GM12878 (cell line): ENCODE data around the gene TNFSF8. TPM values are rescaled to one million over a fixed set of nuclear protein-coding genes. Genes with fewer than 3 reads are reported as not detected.

Experiments
- polyA plus RNA-seq, 11 experiments: library from polyadenylated mRNA; depleted of rRNA in 4 of 11; unstranded in 6 of 11; stranded (reverse) in 5 of 11; fragments of >200 nt; fragmentation: Nextera tagmentation in 4 of 11; fragmentation: Illumina TruSeq in 1 of 11; extraction: Ambion mirVana in 4 of 11; extraction: Trizol in 1 of 11; gene quantifications; 1 replicate in 1 of 11; 2 replicates in 10 of 11; pipeline versions ENCODE4 v1.2.1 to v1.2.3, GENCODE V29; 2011 to 2016; ENCODE audit warnings: inconsistent platforms in 2 of 11, missing spikeins in 2 of 11, low read depth in 1 of 11
- total RNA-seq, 4 experiments: library from RNA; depleted of rRNA in 3 of 4; stranded (reverse); fragments of >200 nt in 3 of 4; fragmentation: Illumina TruSeq in 1 of 4; extraction: Trizol in 1 of 4; gene quantifications; 2 replicates each; pipeline versions ENCODE4 v1.2.1 to v1.2.3, GENCODE V29; 2013 to 2021

The TNFSF8 gene
- total and polyA plus RNA-seq, 10 of the 15 experiments (the other 5 are each of a cell fraction or from before 2014, with no cell fraction given) = 0.10 to 0.29 (median 0.15) TPM; not detected in 7

Other genes starting within 250 kb of the TNFSF8 start
- not detected in 2 replicates for gene TEX48, start 248.4 kb downstream of the TNFSF8 start, total RNA-seq (2014; rRNA removed)
- gene TEX48, start 248.4 kb downstream of the TNFSF8 start, total RNA-seq (2014; rRNA removed; fragmentation: Illumina TruSeq; extraction: Trizol) = not detected in 2 replicates
- not detected in 2 replicates for gene TEX48, start 248.4 kb downstream of the TNFSF8 start, total RNA-seq (2021)
- gene TEX48, start 248.4 kb downstream of the TNFSF8 start, polyA plus RNA-seq (2011; rRNA removed) = not detected in 2 replicates
- gene TEX48, start 248.4 kb downstream of the TNFSF8 start, polyA plus RNA-seq (2014; fragmentation: Illumina TruSeq; extraction: Trizol) = not detected in 2 replicates
- not detected for gene TEX48, start 248.4 kb downstream of the TNFSF8 start, polyA plus RNA-seq (2014; fragmentation: Nextera tagmentation; extraction: Ambion mirVana)
- gene TEX48, start 248.4 kb downstream of the TNFSF8 start, polyA plus RNA-seq (2014; rRNA removed) = not detected in 2 replicates
- gene TEX48, start 248.4 kb downstream of the TNFSF8 start, polyA plus RNA-seq (2016; fragmentation: Nextera tagmentation; extraction: Ambion mirVana) = not detected
- gene TNFSF15, start 124.6 kb downstream of the TNFSF8 start, total RNA-seq (2014; rRNA removed) = not detected in 2 replicates
- under 0.01 TPM in 1 of 2 replicates, not detected in the other for gene TNFSF15, start 124.6 kb downstream of the TNFSF8 start, total RNA-seq (2014; rRNA removed; fragmentation: Illumina TruSeq; extraction: Trizol)
- not detected in 2 replicates for gene TNFSF15, start 124.6 kb downstream of the TNFSF8 start, total RNA-seq (2021)
- 0.03 TPM in 1 of 2 replicates, not detected in the other for gene TNFSF15, start 124.6 kb downstream of the TNFSF8 start, polyA plus RNA-seq (2011; rRNA removed)
- 0.03 TPM in 1 of 2 replicates, not detected in the other for gene TNFSF15, start 124.6 kb downstream of the TNFSF8 start, polyA plus RNA-seq (2014; fragmentation: Illumina TruSeq; extraction: Trizol)
- gene TNFSF15, start 124.6 kb downstream of the TNFSF8 start, polyA plus RNA-seq (2014; fragmentation: Nextera tagmentation; extraction: Ambion mirVana) = not detected
- gene TNFSF15, start 124.6 kb downstream of the TNFSF8 start, polyA plus RNA-seq (2014; rRNA removed) = not detected in 2 replicates
- not detected for gene TNFSF15, start 124.6 kb downstream of the TNFSF8 start, polyA plus RNA-seq (2016; fragmentation: Nextera tagmentation; extraction: Ambion mirVana)
- 0.06 and 0.60 TPM in 2 replicates for gene TNC, start 187.6 kb upstream of the TNFSF8 start, total RNA-seq (2014; rRNA removed)
- gene TNC, start 187.6 kb upstream of the TNFSF8 start, total RNA-seq (2014; rRNA removed; fragmentation: Illumina TruSeq; extraction: Trizol) = 0.09 and 0.40 TPM in 2 replicates
- gene TNC, start 187.6 kb upstream of the TNFSF8 start, total RNA-seq (2021) = 0.46 and 0.66 TPM in 2 replicates
- gene TNC, start 187.6 kb upstream of the TNFSF8 start, polyA plus RNA-seq (2011; rRNA removed) = 2.4 and 4.2 TPM in 2 replicates
- 0.35 and 0.57 TPM in 2 replicates for gene TNC, start 187.6 kb upstream of the TNFSF8 start, polyA plus RNA-seq (2014; fragmentation: Illumina TruSeq; extraction: Trizol)
- under 1 TPM; 0.05 to 0.08 TPM for gene TNC, start 187.6 kb upstream of the TNFSF8 start, polyA plus RNA-seq (2014; fragmentation: Nextera tagmentation; extraction: Ambion mirVana)
- 0.09 and 0.32 TPM in 2 replicates for gene TNC, start 187.6 kb upstream of the TNFSF8 start, polyA plus RNA-seq (2014; rRNA removed)
- gene TNC, start 187.6 kb upstream of the TNFSF8 start, polyA plus RNA-seq (2016; fragmentation: Nextera tagmentation; extraction: Ambion mirVana) = under 1 TPM; 0.10 to 0.17 TPM